Activated T-helper 1 cell treated with anti-CD3 and anti-CD28 coated beads, Interleukin-12 subunit alpha, Interleukin-12 subunit beta, Interleukin-2, Interleukin-4 antibody, amounts not matched to agents 30 ng/mL and 10 ng/mL and 1 ng/mL, durations not matched to agents 14 hours and 24 hours and 36 hours (primary cell): ENCODE measurements around the gene MAP2K7. TPM values are rescaled to one million over a fixed set of nuclear protein-coding genes. Genes with fewer than 3 reads are reported as not detected.
"Not testable (repeated sequence)": the region's sequence is repeated elsewhere in the genome, so short reads cannot be mapped to it uniquely, and the experiment has no call there.

Experiments
- DNase-seq: peaks from one replicate; pipeline ENCODE4 v3.0.0; 2021; ENCODE audit warnings: low spot score
- H3K27ac Mint-ChIP-seq: one replicate; pipeline ENCODE4 v1.8.0; 2021; ENCODE audit warnings: mild to moderate bottlenecking, mixed read lengths
- H3K27me3 Mint-ChIP-seq: one replicate; pipeline ENCODE4 v1.8.0; 2022; ENCODE audit warnings: mild to moderate bottlenecking, moderate library complexity, mixed read lengths; ENCODE audit not compliant: insufficient read depth
- H3K36me3 Mint-ChIP-seq: one replicate; pipeline ENCODE4 v1.8.0; 2021; ENCODE audit warnings: low read depth, mixed read lengths
- H3K4me1 Mint-ChIP-seq: one replicate; pipeline ENCODE4 v1.8.0; 2021; ENCODE audit warnings: low read depth, mixed read lengths
- H3K4me3 Mint-ChIP-seq: one replicate; pipeline ENCODE4 v1.8.0; 2021; ENCODE audit warnings: mild to moderate bottlenecking, moderate library complexity, mixed read lengths
- H3K9me3 Mint-ChIP-seq: one replicate; pipeline ENCODE4 v1.8.0; 2021; ENCODE audit warnings: mixed read lengths
- intact Hi-C: fragments of 100-400 bp; cut with micrococcal nuclease; formaldehyde crosslinking; loops from one replicate; pipeline ENCODE4 v1.15.1; 2024
- total RNA-seq: library from RNA; stranded (reverse); gene quantifications from 2 replicates; pipeline ENCODE4 v1.2.3, GENCODE V29; 2022

MAP2K7 gene
- total RNA-seq, 1 donor from 2014 or later = 47.6 TPM

GRCh38 chr19:7883105-7883504, 20.6 kb upstream of the MAP2K7 start:
- Mint-ChIP-seq H3K27me3 (peaks cover 6% of the 10 kb centered on the region), H3K9me3 (no peaks in the 10 kb centered on the region), H3K4me3 (no peak overlapping the region), H3K27ac (no peak overlapping the region), H3K4me1 (no peaks in the 10 kb centered on the region), H3K36me3 (no peaks in the 10 kb centered on the region)
- no peak for DNase-seq
- intact Hi-C loops = no loop called here

GRCh38 chr19:7883796-7884570, 19.7 kb upstream of the MAP2K7 start:
- intact Hi-C loops = no loop called here
- no peak overlapping the region for H3K4me3 Mint-ChIP-seq

GRCh38 chr19:7885818-7886217, 17.9 kb upstream of the MAP2K7 start:
- DNase-seq = no peak
- no peak overlapping the region for H3K4me3 Mint-ChIP-seq
- H3K27me3 Mint-ChIP-seq = peaks cover 13% of the 10 kb centered on the region
- no peak overlapping the region for H3K27ac Mint-ChIP-seq
- intact Hi-C loops = no loop called here
- H3K9me3 Mint-ChIP-seq = no peaks in the 10 kb centered on the region
- no peaks in the 10 kb centered on the region for H3K4me1 Mint-ChIP-seq
- H3K36me3 Mint-ChIP-seq = no peaks in the 10 kb centered on the region

More at GRCh38 chr19:7883796-7884570, 19.7 kb upstream of the MAP2K7 start:
- Mint-ChIP-seq H3K9me3 (no peaks in the 10 kb centered on the region), H3K27ac (no peak overlapping the region), H3K36me3 (no peaks in the 10 kb centered on the region), H3K27me3 (peaks cover 9% of the 10 kb centered on the region), H3K4me1 (no peaks in the 10 kb centered on the region)
- no peak for DNase-seq

- Mint-ChIP-seq H3K4me3 (no peak overlapping the region), H3K27me3 (peaks cover 22% of the 10 kb centered on the region), H3K9me3 (no peaks in the 10 kb centered on the region), H3K4me1 (no peaks in the 10 kb centered on the region), H3K27ac (no peak overlapping the region), H3K36me3 (no peaks in the 10 kb centered on the region)
- intact Hi-C loops = no loop called here
- DNase-seq = no peak
These were observed 16.1 kb upstream of the MAP2K7 start for GRCh38 chr19:7887408-7888144.

- no peaks in the 10 kb centered on the region for H3K36me3 Mint-ChIP-seq
- no peak within 1 kb of the TSS for H3K4me3 Mint-ChIP-seq
- intact Hi-C loops = no loop called here
- peaks cover 22% of the 10 kb centered on the region for H3K27me3 Mint-ChIP-seq
- no peak for DNase-seq
- no peaks in the 10 kb centered on the region for H3K4me1 Mint-ChIP-seq
- H3K9me3 Mint-ChIP-seq = no peaks in the 10 kb centered on the region
- no peak within 1 kb of the TSS for H3K27ac Mint-ChIP-seq
These were observed 15.4 kb upstream of the MAP2K7 start, which contains the start of gene LRRC8E for GRCh38 chr19:7888145-7888825. LRRC8E (plus strand) TSS chr19:7888510; CDS start chr19:7895604, 7,094 bp downstream.

GRCh38 chr19:7888826-7889217, 14.9 kb upstream of the MAP2K7 start:
- H3K4me3 Mint-ChIP-seq = no peak overlapping the region
- no peaks in the 10 kb centered on the region for H3K9me3 Mint-ChIP-seq
- H3K36me3 Mint-ChIP-seq = no peaks in the 10 kb centered on the region
- no peak overlapping the region for H3K27ac Mint-ChIP-seq
- peaks cover 22% of the 10 kb centered on the region for H3K27me3 Mint-ChIP-seq
- DNase-seq = no peak
- H3K4me1 Mint-ChIP-seq = no peaks in the 10 kb centered on the region
- intact Hi-C loops = no loop called here

- H3K9me3 Mint-ChIP-seq, H3K27ac Mint-ChIP-seq, DNase-seq, H3K36me3 Mint-ChIP-seq, H3K4me3 Mint-ChIP-seq, intact Hi-C loops, H3K4me1 Mint-ChIP-seq: not testable (repeated sequence)
- peaks cover 16% of the 10 kb centered on the region for H3K27me3 Mint-ChIP-seq
These were observed 10.1 kb upstream of the MAP2K7 start for GRCh38 chr19:7893362-7894101.

GRCh38 chr19:7894612-7895309, 8.9 kb upstream of the MAP2K7 start:
- no peaks in the 10 kb centered on the region for H3K4me1 Mint-ChIP-seq
- DNase-seq = no peak
- H3K9me3 Mint-ChIP-seq = no peaks in the 10 kb centered on the region
- H3K27me3 Mint-ChIP-seq = peaks cover 13% of the 10 kb centered on the region
- no peak overlapping the region for H3K4me3 Mint-ChIP-seq
- H3K36me3 Mint-ChIP-seq = no peaks in the 10 kb centered on the region
- intact Hi-C loops = no loop called here
- H3K27ac Mint-ChIP-seq = no peak overlapping the region

- intact Hi-C loops = no loop called here
- H3K4me3 Mint-ChIP-seq = no peak overlapping the region
- H3K27me3 Mint-ChIP-seq = peaks cover 9% of the 10 kb centered on the region
- DNase-seq = no peak
- H3K9me3 Mint-ChIP-seq = no peaks in the 10 kb centered on the region
- H3K27ac Mint-ChIP-seq = no peak overlapping the region
- no peaks in the 10 kb centered on the region for H3K36me3 Mint-ChIP-seq
- H3K4me1 Mint-ChIP-seq = no peaks in the 10 kb centered on the region
These were observed 8.1 kb upstream of the MAP2K7 start for GRCh38 chr19:7895565-7895964.

- Mint-ChIP-seq H3K9me3 (no peaks in the 10 kb centered on the region), H3K4me1 (no peaks in the 10 kb centered on the region)
- intact Hi-C loops = no loop called here
These were observed 6.4 kb upstream of the MAP2K7 start for GRCh38 chr19:7897292-7897691.

GRCh38 chr19:7898967-7899366, 4.7 kb upstream of the MAP2K7 start:
- Mint-ChIP-seq H3K9me3 (no peaks in the 10 kb centered on the region), H3K4me1 (peaks cover 13% of the 10 kb centered on the region), H3K27ac (no peak overlapping the region), H3K27me3 (peaks cover 2% of the 10 kb centered on the region), H3K36me3 (no peaks in the 10 kb centered on the region), H3K4me3 (no peak overlapping the region)
- intact Hi-C loops = no loop called here
- no peak for DNase-seq

More at GRCh38 chr19:7897292-7897691, 6.4 kb upstream of the MAP2K7 start:
- DNase-seq = no peak
- Mint-ChIP-seq H3K36me3 (no peaks in the 10 kb centered on the region), H3K4me3 (no peak overlapping the region), H3K27ac (no peak overlapping the region), H3K27me3 (no peaks in the 10 kb centered on the region)

- no peaks in the 10 kb centered on the region for H3K9me3 Mint-ChIP-seq
- intact Hi-C loops = no loop called here
- peaks cover 2% of the 10 kb centered on the region for H3K27me3 Mint-ChIP-seq
- H3K27ac Mint-ChIP-seq = no peak overlapping the region
- H3K4me3 Mint-ChIP-seq = no peak overlapping the region
- no peaks in the 10 kb centered on the region for H3K36me3 Mint-ChIP-seq
- H3K4me1 Mint-ChIP-seq = peaks cover 18% of the 10 kb centered on the region
- no peak for DNase-seq
These were observed 3.8 kb upstream of the MAP2K7 start for GRCh38 chr19:7899751-7900378.
